Duodenal mucosa (tissue), 2 donors: ENCODE measurements around the gene MED17.

Experiments
- H3K27ac ChIP-seq: one replicate; pipeline ENCODE4 v1.7.0; 2013; ENCODE audit warnings: low read depth, low read length
- H3K27me3 ChIP-seq, 2 donors: one replicate each; pipeline ENCODE4 v1.7.0; 2013; ENCODE audit warnings: low read length in 2 of 2, control low read depth in 1 of 2; ENCODE audit not compliant: insufficient read depth in 2 of 2, control insufficient read depth in 1 of 2
- H3K36me3 ChIP-seq, 2 donors: one replicate each; pipeline ENCODE4 v1.7.0; 2013; ENCODE audit warnings: low read length in 2 of 2, control low read depth in 1 of 2; ENCODE audit not compliant: insufficient read depth in 2 of 2, control insufficient read depth in 1 of 2
- H3K4me1 ChIP-seq, 2 donors: one replicate each; pipeline ENCODE4 v1.7.0; 2013; ENCODE audit warnings: low read length in 2 of 2, control low read depth in 1 of 2; ENCODE audit not compliant: insufficient read depth in 2 of 2, control insufficient read depth in 1 of 2
- H3K4me3 ChIP-seq, 2 donors: one replicate each; pipeline ENCODE4 v1.7.0; 2013; ENCODE audit warnings: low read length in 2 of 2, low read depth in 1 of 2
- H3K9ac ChIP-seq, 2 donors: one replicate each; pipeline ENCODE4 v1.7.0; 2013; ENCODE audit warnings: low read length in 2 of 2, low read depth in 1 of 2
- H3K9me3 ChIP-seq, 2 donors: one replicate each; pipeline ENCODE4 v1.7.0; 2013; ENCODE audit warnings: low read length in 2 of 2, control low read depth in 1 of 2; ENCODE audit not compliant: control insufficient read depth in 1 of 2

Gene MED17

GRCh38 chr11:93861808-93862207, 77.7 kb downstream of the MED17 start:
- Histone ChIP-seq H3K27ac (no peak overlapping the region), H3K4me1 (no peaks in the 10 kb centered on the region), H3K4me3 (no peak overlapping the region), H3K9ac (no peak overlapping the region), H3K9me3 (no peaks in the 10 kb centered on the region), H3K27me3 (no peaks in the 10 kb centered on the region), H3K36me3 (no peaks in the 10 kb centered on the region)
